HepG2 (cell line): ENCODE measurements around the gene KCNIP4. TPM values are rescaled to one million over a fixed set of nuclear protein-coding genes. Genes with fewer than 3 reads are reported as not detected.

Source experiments
- ATAC-seq: fragments of 200-7000 bp; cut with Tn5 transposase; 3 replicates; pipeline ENCODE4 v1.9.1; 2020; ENCODE audit warnings: mild to moderate bottlenecking, moderate library complexity
- BruUV-seq: library from RNA; stranded (reverse); fragments of 400-500 nt; replicated peaks from 2 replicates; lab custom pipeline; 2021; lab: Mats Ljungman, UMichigan
- CTCF ChIA-PET: fragments of 300-600 bp; formaldehyde crosslinking; extraction: SDS; loops from one replicate; lab custom pipeline; 2021; ENCODE audit warnings: low total read pairs, inconsistent platforms, low intra/inter-chr PET ratio; lab: Yijun Ruan, JAX
- POLR2A ChIA-PET: fragments of 350-600 bp; sonication (Branson Sonifier 250); formaldehyde crosslinking; loops from one replicate; lab custom pipeline; 2020; ENCODE audit warnings: antibody characterized with exemption, inconsistent platforms; lab: Yijun Ruan, JAX
- DNase-seq: peaks from one replicate; pipeline ENCODE4 v3.0.0-alpha.2; 2015; ENCODE audit warnings: low spot score
- FAIRE-seq: peaks from 3 replicates; lab custom pipeline; 2011; peaks lifted over from hg19 to GRCh38; lab: Jason Lieb, UNC
- H2AFZ ChIP-seq: one replicate; pipeline ENCODE4 v1.6.1; 2011; ENCODE audit warnings: low read length, inconsistent platforms
- H3K27ac ChIP-seq: fragments of 300-600 bp; 3 replicates; pipeline ENCODE4 v1.8.0; 2011; ENCODE audit warnings: mixed run types, mild to moderate bottlenecking, mixed read lengths, low read length, inconsistent platforms; ENCODE audit not compliant: insufficient read depth; ENCODE audit errors: extremely low read length
- H3K27me3 ChIP-seq, 2 experiments: fragments of 200-600 bp in 1 of 2; 2 replicates in 1 of 2; 3 replicates in 1 of 2; pipeline versions ENCODE4 v1.6.0 to v1.8.0; 2011; ENCODE audit warnings: low read length in 2 of 2, mild to moderate bottlenecking in 2 of 2, moderate library complexity in 2 of 2, inconsistent platforms in 1 of 2; ENCODE audit not compliant: insufficient read depth in 2 of 2, control insufficient read depth in 1 of 2
- H3K36me3 ChIP-seq, 2 experiments: fragments of 200-600 bp in 1 of 2; replicated peaks in 1 of 2; 2 replicates in 1 of 2; 3 replicates in 1 of 2; pipeline versions ENCODE4 v1.5.1 to v1.8.0; 2011; ENCODE audit warnings: low read length in 2 of 2, inconsistent platforms in 1 of 2; ENCODE audit not compliant: insufficient read depth in 2 of 2, control insufficient read depth in 1 of 2
- H3K4me1 ChIP-seq: 2 replicates; pipeline ENCODE4 v1.5.1; 2012; ENCODE audit warnings: low read length, inconsistent platforms; ENCODE audit not compliant: insufficient read depth
- H3K4me2 ChIP-seq: 2 replicates; pipeline ENCODE4 v1.6.0; 2011; ENCODE audit warnings: low read depth, low read length, inconsistent platforms
- H3K4me3 ChIP-seq, 3 experiments: fragments of 200-600 bp in 1 of 3; sonication (generic), shearing (Covaris generic) in 1 of 3; replicated peaks in 1 of 3; 2 replicates each; pipeline ENCODE4 v1.5.1; 2011 to 2016; ENCODE audit warnings: low read length in 3 of 3, inconsistent platforms in 2 of 3, low read depth in 2 of 3, mild to moderate bottlenecking in 2 of 3, control low read depth in 1 of 3, mixed read lengths in 1 of 3; ENCODE audit not compliant: insufficient read depth in 1 of 3
- H3K79me2 ChIP-seq: one replicate; pipeline ENCODE4 v1.6.1; 2011; ENCODE audit warnings: low read length, inconsistent platforms; ENCODE audit not compliant: insufficient read depth
- H3K9ac ChIP-seq: 2 replicates; pipeline ENCODE4 v1.6.0; 2011; ENCODE audit warnings: mild to moderate bottlenecking, low read depth, low read length, inconsistent platforms; ENCODE audit not compliant: insufficient read depth
- H3K9me3 ChIP-seq: 2 replicates; pipeline ENCODE4 v1.5.1; 2012; ENCODE audit warnings: mild to moderate bottlenecking, low read length
- H4K20me1 ChIP-seq: 2 replicates; pipeline ENCODE4 v1.6.0; 2011; ENCODE audit warnings: inconsistent platforms, mild to moderate bottlenecking, low read length, moderate library complexity; ENCODE audit not compliant: insufficient read depth
- CC2D1A ChIP-seq: sonication (generic); formaldehyde crosslinking; IDR thresholded peaks from 2 replicates; pipeline ENCODE4 v1.8.1; 2023; ENCODE audit warnings: mild to moderate bottlenecking, missing genetic modification reagents
- GMEB1 ChIP-seq: sonication (generic); formaldehyde crosslinking; IDR thresholded peaks from 2 replicates; pipeline ENCODE4 v1.5.1; 2020; ENCODE audit warnings: missing genetic modification reagents, mild to moderate bottlenecking, borderline replicate concordance
- MIER2 ChIP-seq: IDR thresholded peaks from 2 replicates; pipeline ENCODE4 v1.6.1; 2016; ENCODE audit warnings: missing biosample characterization, missing genetic modification reagents
- RBM22 ChIP-seq: fragments of 200-400 bp; formaldehyde crosslinking; optimal IDR thresholded peaks from 2 replicates; pipeline ENCODE3; 2017; ENCODE audit warnings: mild to moderate bottlenecking, low read length, moderate library complexity
- RFX3 ChIP-seq: IDR thresholded peaks from 2 replicates; pipeline ENCODE4 v1.6.1; 2016; ENCODE audit warnings: missing biosample characterization, missing genetic modification reagents
- SP1 ChIP-seq, 2 experiments: fragments of 450-650 bp in 1 of 2; sonication (generic) in 1 of 2; formaldehyde crosslinking in 1 of 2; IDR thresholded peaks; 2 replicates each; pipeline versions ENCODE4 v1.4.0 to v1.6.1; 2016 to 2020; ENCODE audit warnings: missing genetic modification reagents in 1 of 2
- STAT5B ChIP-seq: sonication (generic); formaldehyde crosslinking; IDR thresholded peaks from 2 replicates; pipeline ENCODE4 v1.4.0; 2020; ENCODE audit warnings: missing genetic modification reagents
- ZBTB10 ChIP-seq: sonication (generic); formaldehyde crosslinking; IDR thresholded peaks from 2 replicates; pipeline ENCODE4 v1.4.0; 2020; ENCODE audit warnings: missing genetic modification reagents, borderline replicate concordance
- ZNF292 ChIP-seq: sonication (generic); formaldehyde crosslinking; IDR thresholded peaks from 2 replicates; pipeline ENCODE4 v1.8.1; 2022; ENCODE audit warnings: mild to moderate bottlenecking, low read depth, missing genetic modification reagents, borderline replicate concordance
- ZNF441 ChIP-seq: sonication (generic); formaldehyde crosslinking; IDR thresholded peaks from 2 replicates; pipeline ENCODE4 v1.7.0; 2021; ENCODE audit warnings: missing genetic modification reagents, borderline replicate concordance
- WGBS: methylation state at CpG from one replicate; pipeline ENCODE4 v1.1.6; 2017; ENCODE audit warnings: low lambda C conversion rate; 5-methylcytosine and 5-hydroxymethylcytosine counted together
- in situ Hi-C: cut with HindIII; loops from 2 replicates; pipeline ENCODE4 v1.10.0; 2017; ENCODE audit warnings: low pct_unique_long_range_greater_than_20kb; ENCODE audit not compliant: extremely low pct_ligation_motif_present
- intact Hi-C: fragments of 100-400 bp; cut with micrococcal nuclease; formaldehyde crosslinking; loops from one replicate; pipeline ENCODE4 v1.10.0; 2022; ENCODE audit not compliant: unreplicated experiment
- polyA plus RNA-seq, 8 experiments: library from polyadenylated mRNA; depleted of rRNA in 3 of 8; stranded (reverse) in 7 of 8; unstranded in 1 of 8; fragments of >200 nt; fragmentation: Illumina TruSeq in 4 of 8; extraction: Trizol in 4 of 8; gene quantifications; 2 replicates each; pipeline versions ENCODE4 v1.2.1 to v1.2.3, GENCODE V29; 2011 to 2016; ENCODE audit warnings: low read depth in 4 of 8, missing spikeins in 1 of 8, mixed read lengths in 1 of 8; ENCODE audit not compliant: insufficient read depth in 1 of 8
- total RNA-seq, 5 experiments: library from RNA; depleted of rRNA; stranded (reverse); fragments of >200 nt; fragmentation: Illumina TruSeq; extraction: Trizol; gene quantifications; 2 replicates each; pipeline ENCODE4 v1.2.3, GENCODE V29; 2016; ENCODE audit warnings: low read depth in 1 of 5
- TF ChIP-seq, protein P1 (sequence below): IDR thresholded peaks from 2 replicates; pipeline ENCODE4 v1.6.1; 2018; ENCODE audit warnings: missing genetic modification reagents

KCNIP4 gene
- total and polyA plus RNA-seq, 2 of the 13 experiments (the other 11 are each of a cell fraction or from before 2014, with no cell fraction given), result 0.09 TPM; not detected in 1

DNA sequence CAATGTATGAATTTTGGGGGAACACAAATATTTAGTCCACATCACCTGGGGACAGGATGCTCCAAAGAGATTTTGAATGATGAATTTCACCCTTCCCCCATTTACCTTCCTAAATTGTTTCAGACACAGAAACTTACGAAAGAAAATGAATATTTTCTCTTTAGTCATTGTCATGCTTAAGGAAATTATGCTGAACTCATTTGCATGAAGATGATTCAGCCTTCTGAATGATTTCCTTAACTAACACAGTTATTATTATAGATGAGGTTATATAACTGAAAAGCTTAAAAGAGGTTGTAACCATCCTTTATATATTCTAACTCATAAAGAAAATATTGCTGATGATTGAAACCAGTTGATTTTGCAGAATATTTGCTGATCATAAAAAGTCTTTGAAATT, 61.1 kb downstream of the KCNIP4 start:
- no peak for TF ChIP-seq STAT5B
- no peak for TF ChIP-seq RBM22
- Histone ChIP-seq H3K4me3 (no peak overlapping the region), H3K27ac (no peak overlapping the region), H3K9me3 (no peaks in the 10 kb centered on the region), H3K79me2 (no peaks in the 10 kb centered on the region), H4K20me1 (no peaks in the 10 kb centered on the region), H3K4me2 (no peak overlapping the region), H3K36me3 (no peaks in the 10 kb centered on the region), H3K9ac (no peak overlapping the region), H3K27me3 (no peaks in the 10 kb centered on the region), H2AFZ (no peak overlapping the region), H3K4me1 (no peaks in the 10 kb centered on the region)
- no peak for ATAC-seq
- CTCF ChIA-PET, result no interaction called here
- FAIRE-seq, result no peak
- DNase-seq, result no peak
- intact Hi-C loops, result no loop called here
- in situ Hi-C loops, result no loop called here
- POLR2A ChIA-PET, result no interaction called here
- BruUV-seq, result no TSS peak
- 0% methylated on average over 1 of the region's 1 CpG for WGBS

- no TSS peak for BruUV-seq
These were observed 62.8 kb downstream of the KCNIP4 start for GRCh38 chr4:21885770-21886169.

More at GRCh38 chr4:21885770-21886169, 62.8 kb downstream of the KCNIP4 start:
- no peaks in the 10 kb centered on the region for H3K79me2 ChIP-seq
- H3K4me3 ChIP-seq, result no peak overlapping the region
- in situ Hi-C loops (no loop called here), intact Hi-C loops (no loop called here)
- H3K27me3 ChIP-seq, result no peaks in the 10 kb centered on the region
- no peak overlapping the region for H3K4me2 ChIP-seq
- WGBS, result 32% methylated on average over 5 of the region's 5 CpGs
- no peaks in the 10 kb centered on the region for H4K20me1 ChIP-seq
- H3K9me3 ChIP-seq, result no peaks in the 10 kb centered on the region
- no peak for TF ChIP-seq CC2D1A (CRISPR knock-in tag)
- TF ChIP-seq ZBTB10 (CRISPR knock-in tag), result no peak
- TF ChIP-seq SP1 (IDR thresholded peaks at IDR 0.05), result no peak
- no peak for TF ChIP-seq SP1 (CRISPR knock-in tag; IDR thresholded peaks at IDR 0.05)
- no peak for TF ChIP-seq MIER2
- TF ChIP-seq GMEB1 (CRISPR knock-in tag), result no peak
- TF ChIP-seq, protein P1, sequence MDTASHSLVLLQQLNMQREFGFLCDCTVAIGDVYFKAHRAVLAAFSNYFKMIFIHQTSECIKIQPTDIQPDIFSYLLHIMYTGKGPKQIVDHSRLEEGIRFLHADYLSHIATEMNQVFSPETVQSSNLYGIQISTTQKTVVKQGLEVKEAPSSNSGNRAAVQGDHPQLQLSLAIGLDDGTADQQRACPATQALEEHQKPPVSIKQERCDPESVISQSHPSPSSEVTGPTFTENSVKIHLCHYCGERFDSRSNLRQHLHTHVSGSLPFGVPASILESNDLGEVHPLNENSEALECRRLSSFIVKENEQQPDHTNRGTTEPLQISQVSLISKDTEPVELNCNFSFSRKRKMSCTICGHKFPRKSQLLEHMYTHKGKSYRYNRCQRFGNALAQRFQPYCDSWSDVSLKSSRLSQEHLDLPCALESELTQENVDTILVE (CRISPR knock-in tag), result no peak
- no peak for TF ChIP-seq ZNF441
- TF ChIP-seq ZNF292 (CRISPR knock-in tag), result no peak
- TF ChIP-seq RFX3, result no peak
- no peaks in the 10 kb centered on the region for H3K4me1 ChIP-seq
- no peaks in the 10 kb centered on the region for H3K36me3 ChIP-seq
- no peak overlapping the region for H3K27ac ChIP-seq
- POLR2A ChIA-PET, result no interaction called here
- FAIRE-seq (no peak), DNase-seq (no peak), ATAC-seq (no peak)
- no peak overlapping the region for H3K9ac ChIP-seq
- H2AFZ ChIP-seq, result no peak overlapping the region
- CTCF ChIA-PET, result no interaction called here
